ENCODE measurements around the gene CPNE5.

DNA sequence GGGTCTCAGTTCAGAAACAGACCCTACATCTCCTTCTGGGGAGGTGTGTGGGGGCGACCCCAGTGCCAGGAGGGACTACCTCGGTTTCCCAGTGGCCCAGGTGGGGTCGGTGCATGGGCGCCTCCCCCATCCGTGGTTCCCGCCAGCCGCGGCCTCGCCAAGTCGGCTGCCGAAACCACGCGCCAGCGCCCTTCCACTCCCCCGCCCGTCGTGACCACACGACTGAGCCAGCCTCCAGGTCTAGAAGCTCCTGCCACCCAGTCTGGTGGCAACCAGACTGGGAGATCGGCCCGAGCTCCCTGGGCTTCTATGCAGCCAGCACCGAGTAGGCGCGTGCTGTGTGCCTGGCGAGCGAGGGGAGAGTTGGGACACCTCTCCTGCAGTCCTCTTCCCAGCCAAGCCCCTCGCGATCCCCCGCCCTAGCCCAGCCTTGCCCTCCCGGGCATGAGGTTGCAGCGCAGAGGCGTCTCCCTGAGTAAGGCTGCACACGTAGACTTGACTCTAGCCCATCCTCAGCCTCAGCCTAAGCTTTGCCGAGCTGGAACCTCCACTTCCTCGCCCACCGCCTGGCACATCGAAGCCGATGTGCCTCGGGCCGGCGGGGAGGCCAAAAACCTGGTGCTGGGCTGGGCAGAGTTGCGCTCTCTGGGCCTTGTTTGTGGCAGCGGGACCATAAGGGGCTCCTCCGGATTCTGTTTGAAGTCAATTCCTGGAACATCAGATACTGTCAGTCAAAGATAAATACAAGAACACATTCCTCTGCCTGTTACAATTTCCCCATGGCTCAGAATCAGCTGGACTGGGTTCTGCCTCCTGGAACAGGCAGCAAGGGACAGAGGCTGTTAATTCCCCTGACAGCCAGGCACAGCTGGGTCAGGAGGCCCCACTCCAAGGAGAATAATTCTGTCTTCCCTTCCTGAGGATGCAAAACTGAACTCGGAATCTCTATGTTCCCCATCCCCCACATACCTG, 1.5 kb upstream of the CPNE5 start:
- TF ChIP-seq, protein P1, sequence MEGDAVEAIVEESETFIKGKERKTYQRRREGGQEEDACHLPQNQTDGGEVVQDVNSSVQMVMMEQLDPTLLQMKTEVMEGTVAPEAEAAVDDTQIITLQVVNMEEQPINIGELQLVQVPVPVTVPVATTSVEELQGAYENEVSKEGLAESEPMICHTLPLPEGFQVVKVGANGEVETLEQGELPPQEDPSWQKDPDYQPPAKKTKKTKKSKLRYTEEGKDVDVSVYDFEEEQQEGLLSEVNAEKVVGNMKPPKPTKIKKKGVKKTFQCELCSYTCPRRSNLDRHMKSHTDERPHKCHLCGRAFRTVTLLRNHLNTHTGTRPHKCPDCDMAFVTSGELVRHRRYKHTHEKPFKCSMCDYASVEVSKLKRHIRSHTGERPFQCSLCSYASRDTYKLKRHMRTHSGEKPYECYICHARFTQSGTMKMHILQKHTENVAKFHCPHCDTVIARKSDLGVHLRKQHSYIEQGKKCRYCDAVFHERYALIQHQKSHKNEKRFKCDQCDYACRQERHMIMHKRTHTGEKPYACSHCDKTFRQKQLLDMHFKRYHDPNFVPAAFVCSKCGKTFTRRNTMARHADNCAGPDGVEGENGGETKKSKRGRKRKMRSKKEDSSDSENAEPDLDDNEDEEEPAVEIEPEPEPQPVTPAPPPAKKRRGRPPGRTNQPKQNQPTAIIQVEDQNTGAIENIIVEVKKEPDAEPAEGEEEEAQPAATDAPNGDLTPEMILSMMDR (conservative IDR thresholded peaks at IDR 0.05), result no peak
- no peak for TF ChIP-seq ZFX (IDR thresholded peaks at IDR 0.05)
